HT-29 (cell line): Measurements from ENCODE around the gene PHYHIPL. TPM values are rescaled to one million over a fixed set of nuclear protein-coding genes. Genes with fewer than 3 reads are reported as not detected.

ENCODE experiments used
- total RNA-seq: library from RNA; depleted of rRNA; stranded (reverse); fragments of >200 nt; shearing (Covaris generic); gene quantifications from 2 replicates; pipeline ENCODE4 v1.2.3, GENCODE V29; 2014; rRNA removed

Gene PHYHIPL
- total RNA-seq, 1 experiment from 2014 or later: not detected

Other genes with a start within 250 kb of the PHYHIPL start
- gene FAM13C, start 185.9 kb downstream of the PHYHIPL start, total RNA-seq: not detected in 2 replicates